Cerebellar nuclear complex (tissue), 1 donor: Measurements from ENCODE around the gene LY6G6C.

Source experiments
- DNase-seq, 2 experiments: peaks; one replicate each; lab custom pipeline; 2025; lab: John Stamatoyannopoulos, UW

Gene LY6G6C

DNA sequence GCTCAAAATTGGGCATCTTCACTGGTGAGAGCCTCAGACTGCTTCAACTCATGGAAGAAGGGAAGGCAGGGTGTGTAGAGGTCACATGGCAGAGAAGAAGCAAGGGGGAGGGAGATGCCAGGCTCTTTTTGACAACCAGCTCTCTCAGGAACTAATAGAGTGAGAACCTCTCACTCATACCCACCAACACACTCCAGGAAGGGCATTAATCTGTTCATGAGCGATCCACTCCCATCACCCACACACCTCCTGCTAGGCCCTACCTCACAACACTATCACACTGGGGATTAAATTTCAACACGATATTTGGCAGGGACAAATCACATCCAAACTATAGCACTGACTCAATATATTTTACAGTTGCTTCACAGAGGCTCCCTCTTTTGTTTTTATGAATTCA lies 20.3 kb upstream of the LY6G6C start:
- no peak for DNase-seq

DNA sequence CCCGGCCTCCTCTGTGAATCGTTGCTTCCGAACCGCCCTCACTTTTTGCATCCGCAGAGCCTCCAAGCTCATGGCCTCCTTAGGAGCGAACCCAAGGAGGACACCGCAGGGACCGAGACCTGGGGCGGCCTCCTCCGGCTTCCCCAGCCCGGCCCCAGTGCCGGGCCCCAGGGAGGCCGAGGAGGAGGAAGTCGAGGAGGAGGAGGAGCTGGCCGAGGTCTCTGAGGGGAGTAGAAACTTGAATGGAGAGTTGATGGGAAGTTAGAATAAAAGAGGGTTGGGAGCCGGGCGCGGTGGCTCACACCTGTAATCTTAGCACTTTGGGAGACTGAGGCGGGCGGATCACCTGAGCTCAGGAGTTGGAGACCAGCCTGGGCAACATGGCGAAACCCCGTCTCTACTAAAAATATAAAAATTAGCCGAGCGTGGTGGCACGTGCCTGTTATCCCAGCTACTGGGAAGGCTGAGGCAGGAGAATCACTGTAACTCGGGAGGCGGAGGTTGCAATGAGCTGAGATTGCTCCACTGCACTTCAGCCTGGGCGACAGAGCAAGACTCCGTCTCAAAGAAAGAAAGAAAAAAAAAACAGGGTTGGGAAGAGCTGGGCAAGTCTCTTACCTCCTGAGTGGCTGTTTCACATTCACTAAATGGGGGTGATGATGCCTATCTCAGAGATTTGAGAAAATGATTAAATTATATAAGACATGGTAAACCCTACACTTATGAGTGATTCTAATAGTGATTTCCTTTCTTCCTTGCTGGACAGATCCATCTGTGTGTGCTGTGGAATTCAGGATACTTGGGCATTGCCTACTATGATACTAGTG lies 19.1 kb upstream of the LY6G6C start:
- no peak for DNase-seq

DNA sequence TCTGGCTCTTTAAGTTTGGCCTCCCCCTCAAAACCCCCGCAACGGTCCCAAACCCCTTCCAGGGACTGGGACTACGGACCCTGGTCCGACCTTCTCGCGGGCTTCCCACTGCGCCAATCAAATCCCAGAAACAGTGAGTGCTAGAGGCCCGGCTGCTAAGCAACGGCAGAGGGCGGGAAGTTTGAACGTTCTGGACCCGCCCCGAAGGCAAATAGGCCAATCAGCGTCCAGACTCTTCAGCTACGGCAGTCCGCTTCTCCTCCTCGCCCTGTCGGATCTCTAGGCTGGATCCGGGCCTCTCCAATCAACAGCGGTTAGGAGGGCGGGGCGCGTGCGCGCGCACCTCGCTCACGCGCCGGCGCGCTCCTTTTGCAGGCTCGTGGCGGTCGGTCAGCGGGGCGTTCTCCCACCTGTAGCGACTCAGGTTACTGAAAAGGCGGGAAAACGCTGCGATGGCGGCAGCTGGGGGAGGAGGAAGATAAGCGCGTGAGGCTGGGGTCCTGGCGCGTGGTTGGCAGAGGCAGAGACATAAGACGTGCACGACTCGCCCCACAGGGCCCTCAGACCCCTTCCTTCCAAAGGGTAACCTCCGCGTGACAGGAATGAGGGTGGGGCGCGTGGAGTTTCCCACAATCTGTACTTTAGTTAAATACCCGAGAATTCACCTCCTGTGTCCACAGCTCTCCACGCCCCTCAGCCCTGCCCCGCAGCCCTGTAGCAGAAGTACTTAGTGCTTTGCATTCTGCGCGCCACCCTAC lies 18.3 kb upstream of the LY6G6C start, which contains the start of gene MSH5:
TSS of gene MSH5 (plus strand) at position 367 of the 758 bp plus-strand sequence. CDS start 462 bp downstream, outside the sequence.
- peak; percentile 93 to 98 for DNase-seq

DNA sequence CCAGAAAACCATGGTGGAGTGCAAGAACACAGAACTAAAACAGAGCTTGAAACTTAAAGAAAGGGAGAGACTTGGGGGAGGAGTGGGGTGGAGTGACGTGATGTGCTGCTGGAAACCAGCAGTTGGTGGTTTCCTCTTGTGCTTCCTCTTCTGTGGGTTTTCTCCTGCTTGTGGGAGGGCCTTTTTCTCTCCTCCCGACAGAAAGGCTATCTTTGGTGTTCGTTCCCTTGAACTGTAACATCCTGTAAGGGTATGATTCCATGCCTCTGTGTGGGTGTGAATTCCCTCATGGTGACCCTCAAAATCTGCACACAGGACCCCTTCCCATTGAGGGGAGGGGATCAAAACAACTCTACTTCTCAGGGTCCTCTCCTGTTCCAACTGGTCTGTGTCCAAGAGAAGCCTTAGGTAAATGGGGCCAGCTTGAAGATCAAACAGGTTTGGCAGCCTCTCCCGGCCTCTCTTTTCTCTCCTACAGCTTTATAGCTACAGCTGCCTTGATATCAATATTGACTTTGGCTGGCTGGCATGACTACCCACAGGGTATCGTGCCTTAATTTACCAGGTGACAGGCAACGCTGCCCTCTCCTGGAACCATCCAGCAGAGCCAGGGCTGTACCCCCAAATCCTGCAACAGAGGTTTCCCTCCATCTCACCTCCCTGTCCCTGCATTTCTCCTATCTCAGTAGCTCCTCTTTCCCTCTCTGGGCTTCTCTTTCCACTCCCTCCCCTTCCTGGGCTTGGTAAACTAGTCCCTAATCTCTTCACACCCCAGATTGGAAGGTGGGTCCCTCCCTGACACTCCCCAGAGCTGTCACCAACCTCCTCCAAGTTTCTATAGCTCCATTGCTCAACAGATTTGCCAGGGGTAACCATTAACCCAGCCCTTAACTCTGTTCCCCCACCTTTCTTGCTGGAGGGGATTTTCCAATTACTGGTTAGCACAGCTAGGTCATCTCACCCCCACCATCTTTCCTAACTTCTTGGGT lies 16.7 kb upstream of the LY6G6C start:
- no peak for DNase-seq

DNA sequence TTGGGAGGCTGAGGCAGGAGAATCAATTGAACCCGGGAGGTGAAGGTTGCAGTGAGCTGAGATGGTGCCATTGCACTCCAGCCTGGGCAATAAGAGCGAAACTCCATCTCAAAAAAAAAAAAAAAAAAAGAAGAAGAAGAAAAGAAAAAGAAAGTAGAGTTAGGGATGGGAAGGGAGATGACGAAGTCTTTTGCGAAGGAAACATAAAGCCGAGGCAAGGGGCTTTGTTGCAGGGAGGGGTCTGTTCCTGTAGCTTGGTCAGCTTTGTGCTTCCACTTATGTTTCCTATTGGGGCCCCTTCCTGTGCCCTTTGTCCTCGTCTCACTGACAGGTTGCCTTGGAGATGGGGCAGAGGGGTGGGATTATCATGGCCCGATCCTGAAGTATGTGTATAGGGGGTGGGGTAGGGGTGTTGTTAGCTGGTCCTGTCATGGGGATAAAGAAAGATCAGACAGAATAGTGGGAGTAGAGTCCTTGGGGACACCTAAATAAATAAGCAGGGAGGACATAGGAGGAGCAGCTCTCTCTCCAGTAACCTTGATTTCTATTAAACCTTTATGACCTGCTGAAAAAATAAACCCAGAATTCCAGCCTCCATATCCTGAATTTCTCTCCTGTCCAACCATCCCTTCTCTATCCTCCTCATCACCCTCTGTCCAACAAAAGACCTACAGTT lies 15.9 kb upstream of the LY6G6C start:
- DNase-seq, result no peak

DNA sequence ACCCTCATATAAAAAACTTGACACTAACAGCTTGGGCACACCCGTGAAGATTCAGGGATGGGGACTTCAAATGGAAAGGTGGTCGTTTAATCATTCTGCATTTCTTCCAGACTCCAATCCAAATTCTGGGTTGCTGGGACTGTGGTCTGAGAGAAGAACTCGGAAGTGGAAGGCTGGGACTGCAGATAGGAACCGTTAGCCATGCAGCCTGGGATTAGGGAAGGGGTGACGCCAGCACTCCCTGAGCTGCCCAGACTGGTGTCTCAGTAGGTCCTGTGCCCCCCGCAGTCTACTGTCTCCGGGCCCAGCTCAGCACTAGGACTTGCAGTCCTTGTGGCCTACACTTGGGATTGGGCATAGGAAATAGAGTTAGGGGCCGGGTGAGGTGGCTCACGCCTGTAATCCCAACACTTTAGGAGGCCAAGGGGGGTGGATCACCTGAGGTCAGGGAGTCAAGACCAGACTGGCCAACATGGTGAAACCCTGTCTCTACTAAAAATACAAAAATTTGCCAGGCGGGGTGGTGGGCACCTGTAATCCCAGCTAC lies 15.3 kb upstream of the LY6G6C start:
- DNase-seq, result no peak

DNA sequence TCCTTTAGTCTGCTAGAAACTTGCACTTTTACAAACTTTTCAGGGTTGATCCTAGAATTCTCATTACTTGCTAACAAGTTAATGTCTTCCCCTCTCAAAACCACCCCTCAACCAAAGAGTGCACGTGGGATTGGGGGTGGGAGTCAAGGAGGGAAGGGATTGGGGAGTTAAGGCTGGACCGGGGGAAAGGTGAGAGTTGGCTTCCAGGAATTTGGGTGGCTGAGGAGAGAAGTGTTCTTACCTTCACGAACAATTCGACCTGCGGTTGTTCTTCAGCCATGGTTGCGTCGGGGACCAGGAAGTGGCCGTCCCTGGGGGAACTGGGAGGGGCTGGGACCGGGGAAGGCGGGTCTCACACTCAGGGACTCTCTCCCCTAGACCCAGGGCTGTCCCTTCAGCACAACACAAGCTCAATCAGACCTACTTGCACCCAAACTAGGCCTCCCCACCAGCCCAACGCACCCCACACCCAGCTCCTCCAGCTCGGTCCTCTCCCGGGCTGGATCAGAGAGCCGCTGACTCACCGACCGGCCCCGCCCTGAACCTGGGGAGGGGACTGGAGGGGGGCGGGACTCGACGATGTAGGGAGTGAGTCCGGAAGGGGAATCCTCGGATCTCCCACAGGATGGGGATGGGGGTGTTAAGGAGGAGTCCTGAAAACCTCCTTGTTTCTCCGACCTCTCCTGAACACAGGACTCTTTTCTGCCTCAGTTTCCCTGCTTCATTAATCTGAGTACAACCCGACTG lies 14.6 kb upstream of the LY6G6C start, which contains the start of gene CLIC1:
TSS of gene CLIC1 (minus strand) at position 510 of the 747 bp plus-strand sequence. CDS start at position 280, 230 bp downstream.
- DNase-seq, result no peak

DNA sequence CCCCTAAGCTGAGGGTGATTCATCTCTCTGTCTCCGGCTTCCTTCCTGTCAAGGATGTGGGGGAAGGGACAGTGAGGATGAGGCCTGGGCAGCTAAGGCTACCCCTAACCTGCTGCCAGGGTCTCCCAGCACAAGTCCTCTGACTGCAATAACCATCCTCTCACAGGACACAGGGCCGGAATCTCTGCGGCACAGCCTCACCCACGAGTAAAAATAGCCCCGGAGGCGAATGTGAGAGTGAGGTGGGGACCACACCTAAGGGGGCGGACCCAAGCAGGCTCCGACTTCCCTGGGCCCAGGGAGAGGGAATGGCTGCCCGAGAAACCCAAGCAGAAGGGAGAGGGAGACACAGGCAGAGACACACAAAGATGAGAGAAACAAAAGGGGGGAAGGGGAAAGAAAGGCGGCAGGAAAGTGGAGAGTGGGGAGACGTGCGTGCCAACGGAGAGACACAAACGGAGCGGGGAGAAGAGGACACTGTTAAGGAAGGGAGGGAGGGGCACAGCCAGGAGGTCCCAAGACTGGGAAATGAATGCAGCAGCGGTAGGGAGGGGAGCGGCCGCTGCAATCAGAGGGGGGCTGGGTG lies 13.4 kb upstream of the LY6G6C start:
- DNase-seq, result no peak

DNA sequence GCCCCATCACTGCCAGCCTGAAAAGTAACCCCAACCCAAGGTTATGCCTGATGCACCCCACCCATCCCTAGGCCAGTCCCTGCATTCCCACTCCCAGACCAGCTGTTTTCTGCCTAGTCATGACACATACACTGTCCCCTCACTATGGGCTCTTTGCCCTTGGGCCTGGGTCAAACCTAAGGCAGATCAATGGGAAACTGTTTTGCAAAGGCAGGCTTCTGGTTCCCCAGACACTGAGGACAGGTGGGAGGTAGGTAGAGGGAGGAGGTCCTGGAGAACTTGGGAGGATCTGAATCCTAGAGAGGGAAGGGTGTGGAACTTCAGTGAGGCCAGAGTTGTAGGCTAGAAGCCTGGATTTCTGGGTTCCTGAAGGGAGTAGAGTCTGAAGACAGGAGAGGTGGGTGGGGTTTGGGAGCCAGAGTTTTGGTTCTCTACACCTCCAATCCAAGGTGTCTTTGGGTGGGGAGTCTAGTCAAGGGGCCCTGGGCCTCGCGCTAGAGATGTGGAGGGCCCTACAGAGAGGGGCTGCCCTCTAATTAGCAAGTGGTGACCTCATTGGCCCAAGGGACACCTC lies 12.8 kb upstream of the LY6G6C start:
- no peak for DNase-seq

DNA sequence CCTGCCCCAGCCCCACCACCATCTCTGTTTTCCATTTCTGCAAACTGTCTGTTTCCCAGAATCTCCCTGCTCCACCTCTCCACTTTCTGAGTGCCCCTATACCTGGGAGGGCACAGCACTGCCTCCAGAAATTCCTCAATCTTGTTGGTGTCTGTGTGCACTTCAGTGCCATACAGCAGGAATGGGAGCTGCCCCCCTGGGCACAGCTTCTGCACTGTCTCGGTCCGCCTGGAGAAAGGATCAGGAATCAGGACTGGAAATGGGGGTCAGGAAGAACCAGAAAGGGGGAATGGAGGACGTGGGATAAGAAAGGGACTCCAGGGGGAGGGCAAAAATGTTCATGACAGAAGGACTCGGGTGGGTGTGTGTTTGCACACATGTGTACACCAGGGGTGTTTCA lies 12.2 kb upstream of the LY6G6C start:
- DNase-seq, result no peak

DNA sequence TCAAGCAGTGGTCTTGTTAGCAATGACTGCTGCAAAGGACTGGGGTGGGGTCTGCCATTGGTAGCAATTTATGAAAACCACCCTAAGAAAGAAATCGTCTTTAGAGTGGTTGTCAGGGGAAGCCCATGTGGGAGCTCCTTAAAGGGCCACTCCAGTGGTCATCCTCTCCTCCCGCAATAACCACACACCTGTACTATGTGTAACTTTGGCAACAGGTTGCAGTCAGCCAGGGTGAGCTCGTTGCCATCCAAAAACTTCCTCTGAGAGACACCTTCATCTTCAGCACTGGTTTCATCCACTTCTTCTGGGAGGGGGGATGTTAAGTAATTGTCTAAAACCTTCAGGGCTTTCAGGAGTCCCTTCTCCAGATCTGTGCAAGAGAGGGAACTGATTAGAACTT lies 10.5 kb upstream of the LY6G6C start:
- DNase-seq, result no peak

DNA sequence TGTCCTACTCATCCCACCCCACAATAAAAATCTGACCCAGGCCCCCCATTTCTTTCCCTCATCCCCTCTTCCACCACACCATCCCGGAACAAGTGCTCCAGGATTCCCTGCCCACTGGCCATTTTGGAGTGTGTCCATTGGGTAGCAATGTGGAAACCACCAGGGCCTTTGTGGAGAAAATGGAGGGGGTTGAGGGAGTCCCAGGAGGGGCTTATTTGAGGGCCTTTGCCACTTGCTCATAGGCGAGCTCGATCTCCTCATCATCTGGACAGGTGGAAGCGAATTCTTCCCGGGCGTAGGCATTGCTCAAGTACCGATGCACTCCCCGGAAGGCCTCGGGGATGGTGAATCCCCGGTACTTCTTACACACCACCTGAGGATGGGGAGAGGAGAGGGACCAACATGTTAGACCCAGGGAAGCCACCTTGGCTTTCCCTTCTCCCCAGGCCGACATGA lies 9.1 kb upstream of the LY6G6C start:
- DNase-seq, result no peak

DNA sequence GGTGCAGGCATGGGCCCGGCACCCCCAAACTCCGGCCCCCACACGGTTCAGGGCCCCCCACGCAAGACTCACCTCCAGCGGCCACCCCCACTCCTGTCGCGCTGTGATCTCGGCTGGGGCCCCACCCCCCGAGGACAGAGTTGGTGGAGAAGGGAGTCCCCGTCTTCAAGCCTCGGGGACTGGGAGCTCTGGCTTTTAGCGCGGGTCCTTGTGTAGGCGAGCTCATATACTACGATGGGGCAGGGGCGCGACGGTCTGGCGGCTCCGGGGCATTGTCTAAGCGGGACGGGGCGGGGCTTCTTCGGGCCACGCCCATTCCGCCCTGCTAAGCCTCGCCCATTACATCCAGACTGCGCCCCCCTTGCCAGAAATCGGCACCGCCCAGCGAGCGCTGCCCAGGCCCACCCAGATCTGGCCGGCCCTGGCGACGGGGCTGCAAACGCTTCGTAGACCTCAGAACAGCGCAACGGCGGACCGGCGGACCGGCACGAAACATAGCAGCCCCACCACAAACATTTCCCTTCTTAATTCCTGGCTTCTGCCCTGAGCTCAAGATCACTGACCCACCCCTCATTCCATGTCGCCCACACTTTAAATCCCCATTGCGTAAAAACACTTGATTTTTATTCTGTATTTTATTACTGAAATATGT lies 8.6 kb upstream of the LY6G6C start:
- no peak for DNase-seq

DNA sequence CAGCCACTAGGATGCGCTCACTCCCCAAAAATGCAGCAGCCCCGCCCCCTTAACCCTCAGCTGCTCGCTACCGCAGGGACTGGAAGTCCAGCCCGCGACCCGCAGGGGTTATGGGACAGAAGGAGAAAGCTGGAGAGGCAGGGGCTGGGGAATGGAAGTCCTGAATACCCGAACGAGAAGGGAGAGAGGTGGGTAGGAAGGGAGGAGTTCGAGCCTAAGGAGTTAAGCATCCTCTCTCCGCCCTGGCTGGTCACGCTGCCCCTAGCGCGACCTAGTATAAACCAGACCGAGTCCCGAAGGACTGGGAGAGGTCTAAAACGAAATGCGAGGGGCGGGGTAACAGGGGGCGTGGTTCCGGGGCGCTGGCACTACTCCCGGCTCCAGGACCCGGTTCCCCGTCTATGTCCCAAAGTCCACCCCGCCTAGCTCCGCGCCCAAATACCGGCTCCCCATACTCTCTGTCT lies 8.0 kb upstream of the LY6G6C start:
- DNase-seq, result no peak

DNA sequence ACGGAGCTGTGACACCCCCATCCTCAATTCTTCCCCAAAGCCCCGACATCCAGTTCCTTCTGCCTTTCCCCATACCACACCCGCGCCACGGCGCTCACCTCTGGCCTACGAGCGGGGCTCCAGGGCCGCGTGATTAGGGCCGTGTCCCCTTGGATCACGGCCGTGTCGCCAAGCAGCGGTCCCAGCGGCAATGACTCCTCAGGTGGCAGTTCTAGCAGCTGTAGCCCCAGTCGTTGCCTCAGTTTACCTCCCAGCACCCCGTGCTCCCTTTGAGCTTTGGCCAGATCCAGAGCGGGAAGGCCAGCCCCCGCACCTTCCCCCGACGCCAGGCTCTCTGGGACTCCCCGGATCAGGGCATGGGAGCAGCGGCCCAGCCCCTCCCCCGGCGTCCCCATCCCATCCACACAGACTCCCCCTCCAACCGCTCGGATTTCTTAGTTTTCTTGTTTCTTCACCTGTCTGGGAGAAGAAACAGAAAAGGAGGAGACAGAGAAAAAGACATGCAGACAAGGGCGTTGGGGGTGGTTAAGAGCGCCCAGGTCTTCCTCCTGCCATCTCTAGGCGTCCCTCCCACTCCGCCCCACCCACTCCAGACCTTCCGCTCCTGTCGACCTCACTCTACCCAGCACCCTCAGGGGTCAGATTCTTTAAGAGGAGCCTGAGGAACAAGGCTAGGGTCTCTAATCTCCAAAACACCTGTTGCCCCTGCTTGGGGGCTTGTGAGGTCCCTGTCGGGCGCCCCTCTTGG lies 7.4 kb upstream of the LY6G6C start, which contains the start of gene DDAH2:
TSS of gene DDAH2 (minus strand) at position 533 of the 748 bp plus-strand sequence. CDS start at position 395, 138 bp downstream.
- DNase-seq, result no peak

DNA sequence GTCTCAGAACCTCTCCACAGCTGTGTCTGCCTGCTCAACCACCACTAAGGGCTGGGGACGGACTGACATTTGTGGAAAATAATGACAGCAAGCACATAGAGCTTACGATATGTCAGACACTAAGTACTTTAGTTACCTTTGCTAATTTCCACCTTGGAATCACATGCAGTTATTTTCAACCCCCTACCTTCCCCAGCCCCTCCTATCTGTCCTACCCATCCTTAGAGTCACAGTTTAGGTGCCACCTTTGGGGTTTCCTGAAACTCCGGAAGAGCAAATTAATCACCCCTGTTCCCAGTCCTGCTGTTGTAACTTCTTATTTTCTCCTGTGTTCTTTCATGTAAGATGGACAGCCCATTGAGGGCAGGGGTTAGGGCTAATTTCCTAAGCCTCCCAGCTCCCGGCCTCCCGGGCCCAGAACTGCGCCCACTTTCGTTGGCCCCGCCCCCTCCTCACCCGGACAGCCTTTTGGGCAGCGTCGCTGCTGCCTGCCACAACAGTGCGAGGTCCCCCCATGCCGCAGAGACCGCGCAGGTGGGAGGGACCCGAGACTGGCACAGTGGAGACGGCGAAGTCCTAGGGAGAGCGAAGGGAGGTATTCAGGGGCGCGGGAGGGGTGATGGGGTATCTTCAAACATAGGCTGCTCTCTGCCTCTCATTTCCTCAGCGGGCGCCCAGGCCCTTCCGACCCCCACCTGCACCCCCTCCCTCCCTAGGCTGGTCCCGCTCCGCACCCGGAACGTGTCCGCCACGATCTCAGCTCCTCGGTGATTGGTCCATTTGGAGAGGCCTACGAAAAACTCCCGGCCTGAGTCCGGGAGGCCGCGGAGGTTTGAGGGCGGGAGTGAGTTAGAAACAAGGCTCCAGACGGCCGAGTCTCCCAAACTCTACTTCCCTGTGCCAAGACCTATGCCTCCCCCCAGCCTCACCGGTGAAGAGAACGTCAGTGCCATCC lies 6.4 kb upstream of the LY6G6C start:
- no peak for DNase-seq
